T47D (cell line): ENCODE results near the gene TSTD1.
A peak's percentile ranks its signal among the peaks of the same experiment; 100 is the strongest.
"Not testable (repeated sequence)": the region's sequence is repeated elsewhere in the genome, so short reads cannot be mapped to it uniquely, and the experiment has no call there.

Experiments
- DNase-seq, 2 experiments: peaks; one replicate each; pipeline versions ENCODE4 v3.0.0 to v3.0.0-alpha.2; 2011 to 2012; ENCODE audit warnings: low read depth in 1 of 2, low spot score in 1 of 2
- JUND ChIP-seq: IDR thresholded peaks from 2 replicates; pipeline ENCODE4 v1.6.1; 2012; ENCODE audit warnings: low read depth
- in situ Hi-C: cut with HindIII; loops from 2 replicates; pipeline ENCODE4 v1.10.0; 2016; ENCODE audit warnings: low sequenced_read_pairs, low pct_unique_long_range_greater_than_20kb

The TSTD1 gene

DNA sequence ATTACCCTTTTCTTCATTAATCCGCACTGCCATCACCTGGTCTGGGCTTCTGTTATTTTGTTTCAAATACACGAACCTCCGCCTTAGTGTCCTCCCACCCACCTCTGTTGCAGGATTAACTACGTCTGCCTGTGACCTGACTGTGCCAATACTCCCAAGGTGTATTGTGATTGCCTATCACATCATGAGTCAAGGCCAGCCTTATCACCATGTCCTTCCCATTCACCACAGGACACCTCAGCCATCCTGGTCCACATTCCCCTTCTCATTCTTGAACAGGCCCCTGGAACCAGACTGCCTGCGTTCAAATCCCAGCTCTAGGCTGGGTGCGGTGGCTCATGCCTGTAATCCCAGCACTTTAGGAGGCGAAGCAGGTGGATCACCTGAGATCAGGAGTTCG is 32.2 kb downstream of the TSTD1 start:
- no peak for TF ChIP-seq JUND
- in situ Hi-C loops = no loop called here
- no peak for DNase-seq

DNA sequence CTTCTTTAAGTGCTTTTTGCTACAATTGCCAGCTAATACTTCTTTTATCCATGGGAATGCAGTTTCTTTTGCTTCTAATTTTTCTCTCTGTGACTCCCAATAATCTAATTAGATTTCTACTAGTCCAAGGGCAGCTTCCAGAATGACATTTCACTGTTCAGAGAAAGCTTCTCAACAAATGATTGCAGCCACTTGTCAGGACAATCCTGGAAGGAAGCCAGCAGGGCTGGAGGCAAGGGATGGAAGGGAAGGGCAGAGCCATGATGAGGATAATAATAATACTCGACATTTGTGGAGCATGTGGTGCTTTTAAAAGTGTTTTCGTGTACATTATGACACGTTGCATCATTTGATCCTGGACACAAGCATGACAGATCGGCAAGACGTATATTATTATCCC is 37.2 kb downstream of the TSTD1 start:
- in situ Hi-C loops = no loop called here
- no peak for TF ChIP-seq JUND
- no peak for DNase-seq

DNA sequence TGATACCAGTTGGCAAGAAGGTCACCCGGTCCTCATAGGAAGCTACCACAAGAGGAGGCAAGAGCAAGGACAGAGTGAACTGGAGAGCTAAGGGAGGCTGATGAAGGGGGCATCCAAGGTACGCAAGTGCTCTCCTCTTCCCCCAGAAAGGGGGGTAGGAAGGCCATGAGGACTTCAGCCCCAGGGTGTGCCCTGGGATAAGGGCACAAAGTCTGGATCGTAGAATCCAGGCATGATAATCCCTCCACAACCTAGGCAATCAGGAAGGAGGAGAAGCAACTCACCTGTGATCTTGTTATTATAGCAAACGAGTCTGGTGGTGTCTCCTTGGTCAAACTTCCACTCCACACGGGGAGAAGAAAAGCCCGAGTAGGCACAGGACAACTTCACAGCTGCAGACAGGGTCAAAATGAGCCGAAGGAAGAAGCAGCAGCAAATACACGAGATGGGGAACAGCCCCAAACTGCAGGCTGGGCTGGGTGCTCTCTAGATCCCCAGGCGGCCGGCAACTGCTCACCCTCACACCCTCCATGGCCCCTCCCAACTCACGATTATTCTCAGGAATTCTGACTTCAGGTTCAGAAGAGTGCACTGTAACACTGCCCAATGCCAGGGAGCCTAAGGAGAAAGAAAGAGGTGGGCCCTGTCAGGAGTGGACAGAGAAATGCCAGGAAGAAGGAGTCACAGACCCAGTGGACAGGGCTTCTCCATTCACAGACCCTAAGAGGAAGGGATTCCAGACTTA is 37.9 kb downstream of the TSTD1 start:
- in situ Hi-C loops = no loop called here
- TF ChIP-seq JUND = no peak

DNA sequence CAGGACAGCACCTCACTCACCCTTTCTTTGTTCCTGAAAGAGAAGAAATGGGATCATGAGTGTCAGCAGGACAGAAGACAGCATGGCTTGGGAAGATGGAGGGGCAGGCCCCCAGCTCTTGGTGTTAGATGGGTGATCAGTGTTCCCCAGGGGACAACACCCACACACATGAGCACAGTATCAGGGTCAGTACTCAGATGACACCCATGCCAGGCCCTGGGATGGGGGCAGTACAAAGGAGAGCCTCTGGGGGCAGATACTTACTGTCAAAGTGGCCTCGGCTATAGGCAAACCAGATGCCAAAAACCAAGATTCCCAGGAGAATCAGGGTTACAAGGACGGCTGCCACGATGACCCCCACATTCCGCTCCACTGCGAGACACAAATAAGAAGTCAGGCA is 39.4 kb downstream of the TSTD1 start:
- DNase-seq = no peak
- no peak for TF ChIP-seq JUND
- in situ Hi-C loops = no loop called here

More for the DNA sequence above, 37.9 kb downstream of the TSTD1 start:
- DNase-seq = no peak

DNA sequence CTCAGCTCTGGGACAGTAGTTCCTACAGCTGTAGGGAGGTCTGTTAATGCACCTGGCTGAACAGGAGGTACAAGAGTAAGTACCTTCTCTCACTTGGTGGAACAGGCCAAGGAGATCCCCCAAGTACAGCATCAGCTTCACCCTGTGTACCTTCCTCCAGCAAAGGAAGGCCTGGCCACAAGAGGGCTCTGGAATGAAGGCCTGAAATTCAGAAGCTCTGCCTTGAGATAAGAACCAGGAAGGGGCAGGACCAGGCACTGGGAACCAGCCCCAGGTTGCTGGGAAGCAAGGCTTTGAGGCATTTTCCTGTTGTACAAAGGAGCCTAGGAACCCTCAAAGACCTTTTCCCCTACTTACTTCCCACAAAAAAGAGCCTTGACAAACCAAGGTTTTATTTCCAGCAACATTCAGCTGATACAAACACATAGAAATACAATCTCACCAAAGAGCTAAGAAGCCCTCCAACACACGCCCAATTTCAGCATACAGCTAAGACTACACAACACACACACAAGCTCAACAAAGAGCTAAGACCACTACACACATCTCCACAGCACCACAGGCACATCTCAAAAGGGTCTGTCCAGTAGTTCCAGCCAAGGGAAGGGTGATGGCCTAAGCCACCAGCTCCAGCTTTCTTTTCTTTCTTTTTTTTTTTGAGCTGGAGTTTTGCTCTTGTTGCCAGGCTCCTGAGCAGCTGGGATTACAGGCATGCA is 41.3 kb downstream of the TSTD1 start:
- peak; percentile 62 to 78 for DNase-seq
- no peak for TF ChIP-seq JUND
- in situ Hi-C loops = no loop called here

DNA sequence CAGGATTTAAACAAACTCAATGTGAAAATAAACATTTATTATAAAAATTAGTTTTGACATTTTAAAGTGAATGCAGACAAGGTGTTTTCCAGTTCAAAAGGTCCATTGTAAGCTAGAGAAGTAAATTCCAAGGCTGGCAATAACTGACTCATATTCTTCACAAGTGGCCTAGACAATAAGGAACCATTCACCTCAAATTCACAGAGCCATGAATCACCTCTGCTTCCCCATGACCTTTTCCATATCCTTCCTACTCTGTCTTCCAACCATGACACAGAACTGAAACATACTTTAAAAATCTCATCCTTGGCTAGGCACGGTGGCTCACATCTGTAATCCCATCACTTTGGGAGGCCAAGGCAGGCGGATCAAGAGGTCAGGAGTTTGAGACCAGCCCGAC is 42.6 kb downstream of the TSTD1 start:
- TF ChIP-seq JUND = no peak
- in situ Hi-C loops = no loop called here
- DNase-seq = no peak

DNA sequence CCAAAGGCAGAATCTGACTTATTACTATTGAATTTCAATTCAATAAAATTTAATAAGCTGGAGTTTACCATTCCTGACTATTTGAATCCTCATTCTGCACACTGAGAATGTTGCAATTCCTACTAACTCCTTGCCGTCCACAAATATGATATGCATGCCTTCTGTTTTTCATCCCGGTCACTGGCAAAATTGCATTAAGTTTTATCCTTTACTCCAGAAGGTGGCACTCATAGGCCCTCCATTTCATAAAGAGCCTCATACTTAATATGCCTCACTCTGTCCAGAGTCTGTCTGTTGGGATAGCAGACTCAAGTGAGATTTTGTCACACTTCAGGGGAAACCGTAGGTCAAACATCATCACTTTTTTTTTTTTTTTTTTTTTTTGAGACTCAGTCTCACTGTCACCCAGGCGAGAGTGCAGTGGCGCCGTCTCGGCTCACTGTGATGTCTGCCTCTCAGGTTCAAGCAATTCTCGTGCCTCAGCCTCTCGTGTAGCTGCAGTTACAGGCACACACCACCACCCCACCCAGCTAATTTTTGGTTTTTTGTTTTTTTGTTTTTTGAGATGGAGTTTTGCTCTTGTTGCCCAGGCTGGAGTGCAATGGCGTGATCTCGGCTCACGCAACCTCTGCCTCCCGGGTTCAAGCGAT is 45.1 kb downstream of the TSTD1 start:
- TF ChIP-seq JUND = no peak
- in situ Hi-C loops = no loop called here
- peak in 1 of 2 experiments; percentile 74 for DNase-seq

DNA sequence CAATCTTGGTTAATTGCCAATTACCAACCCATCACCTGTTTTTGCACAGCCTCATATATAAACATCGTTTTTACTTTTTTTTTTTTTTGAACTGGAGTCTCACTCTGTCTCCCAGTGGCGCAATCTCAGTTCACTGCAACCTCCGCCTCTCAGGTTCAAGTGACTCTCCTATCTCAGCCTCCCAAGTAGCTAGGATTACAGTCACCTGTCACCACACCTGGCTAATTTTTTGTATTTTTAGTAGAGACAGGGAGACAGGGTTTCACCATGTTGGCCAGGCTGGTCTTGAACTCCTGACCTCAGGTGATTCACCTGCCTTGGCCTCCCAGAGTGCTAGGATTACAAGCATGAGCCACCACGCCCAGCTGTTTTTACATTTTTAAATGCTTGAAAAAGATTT is 46.7 kb downstream of the TSTD1 start:
- in situ Hi-C loops, DNase-seq: not testable (repeated sequence)
